Measurements from ENCODE around the gene MUC6.

MUC6 gene

GRCh38 chr11:1035577-1036283 is 788 bp downstream of the MUC6 start:
- no peak for TF ChIP-seq CTCF (IDR thresholded peaks at IDR 0.05)

- no peak for TF ChIP-seq CTCF (IDR thresholded peaks at IDR 0.05)
Measured at GRCh38 chr11:1034456-1035295, 1.8 kb downstream of the MUC6 start.

DNA sequence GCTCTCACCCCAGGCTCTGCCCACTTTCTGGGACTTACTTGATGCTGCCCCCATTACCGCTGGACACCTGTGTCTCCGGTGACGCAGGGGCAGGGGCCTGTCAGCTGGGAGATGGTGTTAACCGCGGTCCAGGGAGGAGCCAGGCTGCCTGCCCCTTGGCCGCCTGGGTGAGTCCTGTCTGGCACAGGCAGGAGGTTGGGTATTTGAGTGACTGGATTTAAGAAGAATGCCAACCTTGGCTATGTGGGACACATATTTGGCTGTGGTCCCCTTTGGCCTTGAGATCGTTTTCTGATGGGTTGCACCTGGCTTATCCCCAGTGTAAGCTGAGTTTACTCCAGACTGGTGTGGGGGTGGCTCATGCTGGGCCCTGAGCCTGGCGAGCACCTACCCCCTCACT is 2.5 kb downstream of the MUC6 start:
- TF ChIP-seq CTCF (IDR thresholded peaks at IDR 0.05) = no peak

DNA sequence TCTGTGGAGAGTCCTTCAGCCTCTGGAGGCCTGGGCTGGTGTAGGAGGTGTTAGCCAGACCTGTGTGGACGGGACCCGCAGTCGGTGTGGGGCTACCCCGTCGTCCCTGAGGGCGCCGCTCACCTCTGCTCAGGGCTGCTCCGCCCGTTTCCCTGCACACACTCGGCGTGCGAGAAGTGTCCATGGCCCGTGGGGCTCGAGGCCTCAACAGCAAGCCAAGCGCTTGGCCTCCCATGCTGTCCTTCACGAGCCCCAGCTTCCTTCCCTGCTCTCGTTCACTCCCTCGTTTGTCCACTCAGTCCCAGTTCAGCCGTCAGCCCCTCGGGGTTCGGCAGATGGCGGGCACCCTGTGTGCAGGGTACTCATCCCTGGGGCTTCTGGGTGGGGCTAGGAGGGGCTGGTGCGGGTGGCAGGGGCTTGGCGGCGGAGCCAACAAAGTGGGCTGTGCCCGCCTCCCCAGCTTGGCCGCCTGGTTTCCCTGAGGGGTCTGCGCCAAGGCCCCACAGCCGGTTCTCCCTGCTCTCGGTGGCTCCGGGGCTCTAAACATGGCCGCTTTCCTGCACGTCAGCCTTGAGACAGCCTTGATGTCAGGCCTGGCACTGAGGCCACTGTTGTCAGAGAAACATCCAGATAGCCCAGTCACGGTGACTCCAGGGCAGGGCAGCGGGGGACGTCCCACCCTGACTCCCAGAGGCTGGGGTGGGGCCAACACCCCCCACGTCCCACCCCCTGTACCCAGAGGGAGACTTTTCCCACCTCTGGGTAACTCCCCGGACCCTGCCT is 3.3 kb downstream of the MUC6 start:
- no peak for TF ChIP-seq CTCF (IDR thresholded peaks at IDR 0.05)

DNA sequence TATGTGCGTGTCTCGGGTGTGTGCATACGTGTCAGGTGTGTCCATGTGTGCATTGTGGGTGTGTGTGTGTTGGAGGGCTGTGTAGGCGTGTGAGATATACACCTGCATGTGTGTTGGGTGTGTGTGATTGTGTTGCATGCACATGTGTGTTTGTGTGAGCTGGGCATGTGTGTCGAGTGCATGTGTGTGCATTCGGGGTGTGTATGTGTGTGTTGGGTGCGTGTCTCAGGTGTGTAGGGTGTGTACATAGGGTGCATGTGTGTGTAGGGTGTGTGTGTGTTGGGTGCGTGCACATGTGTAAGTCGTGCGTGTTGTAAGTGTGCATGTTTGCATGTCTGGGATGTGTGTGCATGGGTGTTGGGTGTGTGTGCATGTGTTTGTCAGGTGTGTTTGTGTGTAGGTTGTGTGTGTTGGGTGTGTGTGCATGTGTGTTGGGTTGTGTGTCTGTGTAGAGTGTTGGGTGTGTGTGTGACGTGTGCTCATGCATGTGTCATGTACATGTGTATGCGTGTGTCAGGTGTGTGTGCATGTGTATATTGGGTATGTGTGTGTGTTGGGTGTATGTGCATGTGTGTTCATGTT is 4.1 kb downstream of the MUC6 start:
- no peak for TF ChIP-seq CTCF (IDR thresholded peaks at IDR 0.05)

DNA sequence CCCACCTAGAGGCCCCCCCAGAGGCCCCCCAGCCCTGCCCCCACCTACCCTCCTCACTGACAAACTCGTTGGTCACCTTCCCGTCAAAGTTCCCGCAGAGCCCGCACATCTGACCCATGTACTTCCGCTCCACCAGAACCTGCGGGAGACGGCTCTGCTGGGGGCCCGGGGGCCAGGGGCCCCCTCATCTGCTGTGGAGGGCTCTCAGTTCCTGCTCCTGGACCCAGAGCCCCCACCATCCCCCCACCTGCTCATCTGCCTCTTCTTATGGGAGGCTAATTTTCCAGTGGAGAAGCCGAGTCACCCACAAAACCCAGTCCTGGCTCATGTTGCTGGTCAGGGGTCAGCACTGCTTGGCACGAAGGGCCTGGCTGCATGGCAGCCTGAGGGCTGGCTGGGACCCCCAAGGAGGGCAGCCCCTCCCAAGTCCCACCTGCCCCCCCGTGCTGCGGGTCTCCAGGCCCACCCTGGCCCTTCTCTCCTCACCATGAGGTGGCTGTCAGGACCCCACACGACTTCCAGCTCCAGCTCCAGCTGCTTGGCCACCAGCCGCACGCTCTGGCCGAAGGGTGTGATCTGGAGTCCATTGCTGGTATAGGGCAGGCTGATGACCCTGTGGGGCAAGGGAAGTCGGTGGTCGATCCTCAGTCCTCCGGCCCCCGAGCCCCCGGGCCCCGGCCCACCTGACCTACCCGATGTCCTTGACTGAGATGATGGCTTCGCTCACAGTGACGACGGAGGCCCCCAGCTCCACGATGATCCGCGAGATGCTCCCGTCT is 5.2 kb downstream of the MUC6 start:
- no peak for TF ChIP-seq CTCF (IDR thresholded peaks at IDR 0.05)

Data from LNCAP (cell line).